ENCODE measurements around the gene IRS1. TPM values are rescaled to one million over a fixed set of nuclear protein-coding genes. Genes with fewer than 3 reads are reported as not detected.

Gene IRS1
- total RNA-seq, 1 donor from 2014 or later = 4.8 TPM

GRCh38 chr2:226791487-226792081 is 8.0 kb downstream of the IRS1 start:
- DNase-seq = peak; percentile 98
- Mint-ChIP-seq H3K4me1 (peaks cover 48% of the 10 kb centered on the region), H3K9me3 (peaks cover 7% of the 10 kb centered on the region), H3K27ac (peak overlapping the region; percentile 100), H3K36me3 (ENCODE audit: low read depth) (peaks cover 8% of the 10 kb centered on the region), H3K4me3 (peak overlapping the region; percentile 98), H3K27me3 (no peaks in the 10 kb centered on the region)
- intact Hi-C loops (cut with micrococcal nuclease) = loop anchor here (1.0 to 10.0 kb wide), 7 partner anchors 8 to 673 kb away; partner anchors contain the start of genes IRS1, MFF and RHBDD1

DNA sequence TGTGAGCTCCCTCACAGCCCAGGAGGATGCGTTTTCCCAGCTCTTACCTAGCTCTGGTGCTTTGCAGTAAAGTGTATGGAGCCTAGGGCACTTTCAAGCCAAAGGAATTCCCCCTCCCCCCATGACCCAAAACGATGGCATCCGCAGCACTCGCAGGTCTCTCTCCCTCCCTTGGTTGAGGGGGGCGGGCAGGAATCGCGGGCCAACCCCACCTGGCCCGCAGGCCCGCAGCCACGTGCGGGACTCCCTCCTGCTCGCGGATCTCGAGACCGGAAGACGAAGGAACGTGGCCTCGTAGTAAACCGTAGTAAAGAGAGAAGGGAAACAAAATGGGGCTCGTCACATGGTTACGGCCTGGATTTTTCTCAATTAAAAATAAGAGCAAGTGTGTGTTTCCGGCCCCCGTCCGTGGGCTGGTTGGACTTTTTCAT is 8.5 kb downstream of the IRS1 start:
- H3K27ac Mint-ChIP-seq = peak overlapping the region; percentile 100
- peak overlapping the region; percentile 98 for H3K4me3 Mint-ChIP-seq
- peaks cover 46% of the 10 kb centered on the region for H3K4me1 Mint-ChIP-seq
- intact Hi-C loops (cut with micrococcal nuclease) = loop anchor here (1.0 to 10.0 kb wide), 7 partner anchors 8 to 674 kb away; partner anchors contain the start of genes IRS1, MFF and RHBDD1
- peaks cover 8% of the 10 kb centered on the region for H3K9me3 Mint-ChIP-seq
- peaks cover 9% of the 10 kb centered on the region for H3K36me3 Mint-ChIP-seq (ENCODE audit: low read depth)
- no peak for DNase-seq
- H3K27me3 Mint-ChIP-seq = no peaks in the 10 kb centered on the region

- H3K27ac Mint-ChIP-seq = peak overlapping the region; percentile 100
- peaks cover 13% of the 10 kb centered on the region for H3K36me3 Mint-ChIP-seq (ENCODE audit: low read depth)
- peaks cover 46% of the 10 kb centered on the region for H3K4me1 Mint-ChIP-seq
- H3K9me3 Mint-ChIP-seq = peaks cover 11% of the 10 kb centered on the region
- no peaks in the 10 kb centered on the region for H3K27me3 Mint-ChIP-seq
- peak overlapping the region; percentile 98 for H3K4me3 Mint-ChIP-seq
- intact Hi-C loops (cut with micrococcal nuclease) = loop anchor here (2.0 to 10.0 kb wide), 5 partner anchors 73 to 674 kb away; partner anchors contain the start of gene MFF
- no peak for DNase-seq
Observed at GRCh38 chr2:226790431-226790830, 9.2 kb downstream of the IRS1 start.

GRCh38 chr2:226790011-226790410 is 9.6 kb downstream of the IRS1 start:
- peak overlapping the region; percentile 100 for H3K27ac Mint-ChIP-seq
- no peak for DNase-seq
- peaks cover 46% of the 10 kb centered on the region for H3K4me1 Mint-ChIP-seq
- intact Hi-C loops (cut with micrococcal nuclease) = loop anchor here (2.0 to 10.0 kb wide), 5 partner anchors 73 to 675 kb away; partner anchors contain the start of gene MFF
- peaks cover 11% of the 10 kb centered on the region for H3K9me3 Mint-ChIP-seq
- H3K27me3 Mint-ChIP-seq = no peaks in the 10 kb centered on the region
- H3K36me3 Mint-ChIP-seq (ENCODE audit: low read depth) = peaks cover 13% of the 10 kb centered on the region
- H3K4me3 Mint-ChIP-seq = peak overlapping the region; percentile 42

- peaks cover 38% of the 10 kb centered on the region for H3K4me1 Mint-ChIP-seq
- H3K4me3 Mint-ChIP-seq = no peak overlapping the region
- peaks cover 11% of the 10 kb centered on the region for H3K9me3 Mint-ChIP-seq
- intact Hi-C loops (cut with micrococcal nuclease) = loop anchor here (1.0 kb wide), 1 partner anchor 17 kb away; no protein-coding TSS in a partner anchor
- no peak for DNase-seq
- peaks cover 11% of the 10 kb centered on the region for H3K36me3 Mint-ChIP-seq (ENCODE audit: low read depth)
- H3K27ac Mint-ChIP-seq = no peak overlapping the region
- H3K27me3 Mint-ChIP-seq = no peaks in the 10 kb centered on the region
Observed at GRCh38 chr2:226788881-226789490, 10.6 kb downstream of the IRS1 start.

DNA sequence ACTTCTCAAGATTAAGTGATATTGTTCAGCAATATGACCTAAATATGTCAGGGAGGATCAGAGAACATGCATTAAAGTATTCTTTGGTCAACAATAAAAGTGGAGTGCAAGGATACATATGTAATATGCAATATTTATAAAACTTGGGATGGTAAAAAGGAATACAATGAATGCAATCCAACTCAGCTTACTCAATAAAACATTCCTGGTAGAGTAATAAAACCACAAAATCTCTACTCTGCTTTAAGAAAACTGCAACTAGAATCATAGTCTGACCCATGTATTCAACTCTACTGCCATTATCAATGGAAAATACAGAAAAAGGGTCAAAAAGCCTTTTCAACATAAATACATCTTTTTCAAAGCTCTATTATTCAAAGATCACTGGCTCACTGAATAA is 11.6 kb downstream of the IRS1 start:
- Mint-ChIP-seq H3K27ac (no peak overlapping the region), H3K27me3 (no peaks in the 10 kb centered on the region), H3K9me3 (peaks cover 11% of the 10 kb centered on the region), H3K36me3 (ENCODE audit: low read depth) (peaks cover 14% of the 10 kb centered on the region), H3K4me3 (no peak overlapping the region), H3K4me1 (peaks cover 30% of the 10 kb centered on the region)
- intact Hi-C loops (cut with micrococcal nuclease) = no loop called here
- DNase-seq = no peak

- H3K4me1 Mint-ChIP-seq = peaks cover 3% of the 10 kb centered on the region
- no peaks in the 10 kb centered on the region for H3K27me3 Mint-ChIP-seq
- no peak overlapping the region for H3K4me3 Mint-ChIP-seq
- no peak for DNase-seq
- H3K9me3 Mint-ChIP-seq = peaks cover 11% of the 10 kb centered on the region
- no peak overlapping the region for H3K27ac Mint-ChIP-seq
- H3K36me3 Mint-ChIP-seq (ENCODE audit: low read depth) = peaks cover 12% of the 10 kb centered on the region
- intact Hi-C loops (cut with micrococcal nuclease) = no loop called here
Observed at GRCh38 chr2:226783885-226784284, 15.7 kb downstream of the IRS1 start.

GRCh38 chr2:226782092-226782713 is 17.4 kb downstream of the IRS1 start:
- H3K9me3 Mint-ChIP-seq = peaks cover 8% of the 10 kb centered on the region
- peaks cover 17% of the 10 kb centered on the region for H3K36me3 Mint-ChIP-seq (ENCODE audit: low read depth)
- peaks cover 5% of the 10 kb centered on the region for H3K4me1 Mint-ChIP-seq
- no peak overlapping the region for H3K27ac Mint-ChIP-seq
- H3K4me3 Mint-ChIP-seq = no peak overlapping the region
- DNase-seq = no peak
- intact Hi-C loops (cut with micrococcal nuclease) = no loop called here
- no peaks in the 10 kb centered on the region for H3K27me3 Mint-ChIP-seq

DNA sequence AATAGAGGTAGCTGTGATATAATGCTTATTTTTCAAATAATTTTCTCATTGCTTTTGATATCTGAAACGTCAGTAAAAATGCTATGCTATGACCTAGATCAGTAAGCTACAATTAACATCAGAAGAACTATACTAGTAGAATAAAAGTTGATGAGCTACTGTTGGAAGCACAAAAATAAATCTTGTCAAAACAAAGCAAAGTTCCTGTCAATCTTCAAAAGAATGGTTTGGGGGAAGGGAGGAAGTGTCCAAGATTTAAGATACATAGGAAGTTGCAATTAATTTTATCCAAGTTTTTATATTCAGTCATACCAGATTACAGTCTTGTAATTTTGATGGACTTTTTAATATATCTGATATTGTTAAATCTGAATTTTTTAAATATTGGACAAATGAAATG is 19.2 kb downstream of the IRS1 start:
- H3K4me1 Mint-ChIP-seq = peaks cover 3% of the 10 kb centered on the region
- H3K4me3 Mint-ChIP-seq = no peak overlapping the region
- peaks cover 17% of the 10 kb centered on the region for H3K36me3 Mint-ChIP-seq (ENCODE audit: low read depth)

GRCh38 chr2:226777611-226778010 is 22.0 kb downstream of the IRS1 start:
- H3K4me3 Mint-ChIP-seq = no peak overlapping the region
- peaks cover 24% of the 10 kb centered on the region for H3K9me3 Mint-ChIP-seq
- no peak for DNase-seq
- no peaks in the 10 kb centered on the region for H3K27me3 Mint-ChIP-seq
- intact Hi-C loops (cut with micrococcal nuclease) = no loop called here
- peaks cover 15% of the 10 kb centered on the region for H3K4me1 Mint-ChIP-seq
- no peak overlapping the region for H3K27ac Mint-ChIP-seq
- peaks cover 24% of the 10 kb centered on the region for H3K36me3 Mint-ChIP-seq (ENCODE audit: low read depth)

More for the DNA sequence above, 19.2 kb downstream of the IRS1 start:
- DNase-seq = no peak
- no peak overlapping the region for H3K27ac Mint-ChIP-seq
- peaks cover 9% of the 10 kb centered on the region for H3K9me3 Mint-ChIP-seq
- intact Hi-C loops (cut with micrococcal nuclease) = no loop called here
- no peaks in the 10 kb centered on the region for H3K27me3 Mint-ChIP-seq

GRCh38 chr2:226776104-226776503 is 23.5 kb downstream of the IRS1 start:
- Mint-ChIP-seq H3K36me3 (ENCODE audit: low read depth) (peaks cover 24% of the 10 kb centered on the region), H3K27me3 (no peaks in the 10 kb centered on the region), H3K27ac (no peak overlapping the region), H3K4me3 (no peak overlapping the region), H3K9me3 (peaks cover 24% of the 10 kb centered on the region), H3K4me1 (peaks cover 26% of the 10 kb centered on the region)
- intact Hi-C loops (cut with micrococcal nuclease) = no loop called here
- DNase-seq = no peak

GRCh38 chr2:226775032-226775509 is 24.5 kb downstream of the IRS1 start:
- Mint-ChIP-seq H3K9me3 (peaks cover 24% of the 10 kb centered on the region), H3K4me3 (no peak overlapping the region), H3K4me1 (peaks cover 29% of the 10 kb centered on the region), H3K27me3 (no peaks in the 10 kb centered on the region), H3K27ac (no peak overlapping the region), H3K36me3 (ENCODE audit: low read depth) (peaks cover 24% of the 10 kb centered on the region)
- DNase-seq = no peak
- intact Hi-C loops (cut with micrococcal nuclease) = no loop called here

DNA sequence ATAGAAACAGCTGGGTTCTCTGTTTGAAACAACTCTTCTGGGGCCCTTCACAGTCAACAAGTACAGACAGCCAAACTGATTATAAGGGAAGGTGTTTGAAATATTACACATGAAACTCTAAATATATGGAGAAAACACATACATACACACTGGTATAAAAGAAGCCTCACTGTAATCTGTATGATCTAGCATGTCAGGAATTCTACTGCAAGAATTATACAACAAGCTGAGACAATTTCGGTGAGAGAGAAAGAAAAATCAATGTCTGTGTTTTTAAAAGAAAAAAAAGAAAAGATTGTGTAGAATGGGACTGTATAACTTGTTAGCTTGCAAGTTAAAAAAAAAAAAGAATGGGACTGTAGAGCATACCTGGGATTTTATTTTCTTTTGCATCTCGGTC is 26.3 kb downstream of the IRS1 start:
- no peak overlapping the region for H3K27ac Mint-ChIP-seq
- H3K36me3 Mint-ChIP-seq (ENCODE audit: low read depth) = peaks cover 21% of the 10 kb centered on the region

More for the DNA sequence above, 26.3 kb downstream of the IRS1 start:
- H3K9me3 Mint-ChIP-seq = peaks cover 24% of the 10 kb centered on the region
- no peak for DNase-seq
- peaks cover 26% of the 10 kb centered on the region for H3K4me1 Mint-ChIP-seq
- H3K27me3 Mint-ChIP-seq = no peaks in the 10 kb centered on the region
- H3K4me3 Mint-ChIP-seq = no peak overlapping the region
- intact Hi-C loops (cut with micrococcal nuclease) = loop anchor here (5.0 kb wide), 1 partner anchor 121 kb away; no protein-coding TSS in a partner anchor
